Suppressor macrophage (primary cell): Measurements from ENCODE around the gene USP10.

Experiments used
- DNase-seq, 4 experiments: peaks; one replicate each; pipeline ENCODE4 v3.0.0-alpha.2; 2020 to 2022

Gene USP10

GRCh38 chr16:84775262-84775810, 75.5 kb downstream of the USP10 start:
- no peak for DNase-seq

- no peak for DNase-seq
Observed at GRCh38 chr16:84777435-84777834, 77.6 kb downstream of the USP10 start.

GRCh38 chr16:84778720-84779119, 78.9 kb downstream of the USP10 start:
- DNase-seq = no peak

GRCh38 chr16:84780063-84780462, 80.3 kb downstream of the USP10 start:
- no peak for DNase-seq

- no peak for DNase-seq
Observed at GRCh38 chr16:84780544-84781376, 81.0 kb downstream of the USP10 start.

- no peak for DNase-seq
Observed at GRCh38 chr16:84782846-84783245, 83.0 kb downstream of the USP10 start.

GRCh38 chr16:84785843-84786581, 86.2 kb downstream of the USP10 start:
- no peak for DNase-seq

GRCh38 chr16:84786605-84787262, 86.9 kb downstream of the USP10 start:
- DNase-seq = no peak

GRCh38 chr16:84787263-84787622, 87.4 kb downstream of the USP10 start:
- no peak for DNase-seq

- no peak for DNase-seq
Observed at GRCh38 chr16:84788920-84789391, 89.2 kb downstream of the USP10 start.

GRCh38 chr16:84789431-84789830, 89.6 kb downstream of the USP10 start:
- no peak for DNase-seq

GRCh38 chr16:84790301-84790700, 90.5 kb downstream of the USP10 start:
- no peak for DNase-seq

GRCh38 chr16:84791088-84791487, 91.3 kb downstream of the USP10 start:
- no peak for DNase-seq

- no peak for DNase-seq
Observed at GRCh38 chr16:84791501-84791900, 91.7 kb downstream of the USP10 start.

GRCh38 chr16:84794186-84794585, 94.4 kb downstream of the USP10 start:
- DNase-seq = peak in 2 of 4 experiments; percentile 35 to 53

- DNase-seq = peak in 1 of 4 experiments; percentile 33
Observed at GRCh38 chr16:84794626-84795025, 94.8 kb downstream of the USP10 start.

GRCh38 chr16:84795329-84796053, 95.7 kb downstream of the USP10 start:
- peak; percentile 24 to 67 (median 48) for DNase-seq

GRCh38 chr16:84800158-84800978, 100.6 kb downstream of the USP10 start:
- DNase-seq = no peak

GRCh38 chr16:84803146-84803545, 103.3 kb downstream of the USP10 start:
- peak in 1 of 4 experiments; percentile 1 for DNase-seq

- peak in 1 of 4 experiments; percentile 2 for DNase-seq
Observed at GRCh38 chr16:84804326-84804725, 104.5 kb downstream of the USP10 start.

- peak; percentile 81 to 93 (median 92) for DNase-seq
Observed at GRCh38 chr16:84806256-84806889, 106.6 kb downstream of the USP10 start.
